ENCODE results near the gene RIBC2.

RIBC2 gene

DNA sequence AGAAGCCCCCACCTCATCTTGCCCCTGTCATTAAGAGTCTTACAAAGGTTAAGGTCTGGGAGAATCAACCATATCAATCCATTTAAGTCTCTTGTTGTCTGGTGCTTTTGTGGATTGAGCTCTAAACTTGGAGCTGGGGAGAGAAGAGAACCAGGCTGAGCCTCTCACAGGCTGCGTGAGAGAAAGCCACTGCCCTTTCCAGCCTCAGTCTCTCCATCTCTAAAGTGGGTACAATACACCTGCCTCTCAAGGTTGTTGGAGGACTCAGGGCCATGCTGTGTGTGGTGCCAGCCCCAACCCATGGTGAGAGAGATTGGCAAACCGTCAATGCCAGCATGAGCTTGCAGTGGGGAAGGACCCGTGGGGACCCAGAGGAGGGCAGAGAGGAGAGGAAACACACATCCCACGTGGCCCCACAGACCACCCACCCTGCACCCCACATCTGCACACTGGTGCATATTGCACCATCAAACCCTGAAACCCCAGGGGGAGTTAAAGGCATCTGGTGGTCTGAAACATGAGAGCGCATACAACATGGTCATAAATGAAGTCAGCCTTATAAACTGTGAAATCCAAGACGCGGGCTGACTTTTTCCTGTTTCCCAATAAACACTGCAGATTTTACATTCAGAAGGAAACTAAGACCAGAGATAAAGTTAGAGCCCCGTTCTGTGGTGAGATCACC, 61.7 kb downstream of the RIBC2 start:
- DNase-seq (ENCODE audit: low read depth in 3 of 3), result no peak

DNA sequence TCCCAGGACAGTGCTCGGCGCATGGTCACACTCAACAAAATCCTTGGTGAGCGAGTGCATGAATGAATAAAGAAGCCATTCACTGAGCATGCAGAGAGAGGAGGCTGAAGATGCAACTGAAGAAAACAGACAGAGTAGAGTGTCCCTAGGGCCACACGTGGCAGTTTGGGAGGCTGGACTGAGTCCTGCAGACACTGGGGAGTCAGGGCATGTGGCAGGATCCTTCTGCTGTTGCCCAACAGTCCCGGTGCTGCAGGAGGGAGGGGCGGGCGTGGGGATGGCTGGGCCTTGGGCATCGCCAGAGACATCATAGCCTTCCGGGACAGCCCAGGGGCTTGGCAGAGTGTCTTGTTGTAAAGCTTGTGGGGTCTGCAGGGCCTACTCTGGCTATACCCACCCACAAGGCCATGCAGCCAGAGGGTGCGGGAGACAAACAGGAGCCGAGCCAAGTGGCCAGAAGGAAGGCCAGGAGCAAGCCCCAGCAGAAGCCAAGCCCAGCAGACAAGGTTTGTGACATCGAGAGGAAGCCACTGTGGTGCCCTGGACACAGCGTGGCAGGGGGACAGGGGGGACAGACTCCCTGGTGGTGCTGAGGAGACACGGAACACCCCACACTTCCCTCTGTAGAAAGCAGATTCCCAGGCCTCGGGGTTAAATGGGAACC, 62.5 kb downstream of the RIBC2 start:
- no peak for DNase-seq (ENCODE audit: low read depth in 3 of 3)

DNA sequence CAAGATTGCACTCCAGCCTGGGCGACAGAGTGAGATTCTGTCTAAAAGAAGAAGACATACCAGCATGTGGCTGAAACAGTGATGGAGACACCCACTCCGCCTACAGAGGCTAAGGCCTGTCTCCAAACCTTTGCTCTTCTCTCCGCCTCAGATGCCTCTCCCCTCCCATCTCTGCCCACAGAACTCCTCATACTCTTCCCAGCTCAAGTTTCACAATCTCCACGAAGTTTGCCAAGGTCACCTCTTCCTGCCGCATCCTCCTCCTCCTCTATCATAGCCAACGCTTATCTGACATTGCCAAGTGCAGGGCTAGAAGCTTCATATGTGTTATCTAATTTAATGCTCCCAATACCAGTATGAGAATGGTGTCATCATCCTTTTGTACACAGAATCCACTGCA, 63.3 kb downstream of the RIBC2 start:
- no peak for DNase-seq (ENCODE audit: low read depth in 3 of 3)

DNA sequence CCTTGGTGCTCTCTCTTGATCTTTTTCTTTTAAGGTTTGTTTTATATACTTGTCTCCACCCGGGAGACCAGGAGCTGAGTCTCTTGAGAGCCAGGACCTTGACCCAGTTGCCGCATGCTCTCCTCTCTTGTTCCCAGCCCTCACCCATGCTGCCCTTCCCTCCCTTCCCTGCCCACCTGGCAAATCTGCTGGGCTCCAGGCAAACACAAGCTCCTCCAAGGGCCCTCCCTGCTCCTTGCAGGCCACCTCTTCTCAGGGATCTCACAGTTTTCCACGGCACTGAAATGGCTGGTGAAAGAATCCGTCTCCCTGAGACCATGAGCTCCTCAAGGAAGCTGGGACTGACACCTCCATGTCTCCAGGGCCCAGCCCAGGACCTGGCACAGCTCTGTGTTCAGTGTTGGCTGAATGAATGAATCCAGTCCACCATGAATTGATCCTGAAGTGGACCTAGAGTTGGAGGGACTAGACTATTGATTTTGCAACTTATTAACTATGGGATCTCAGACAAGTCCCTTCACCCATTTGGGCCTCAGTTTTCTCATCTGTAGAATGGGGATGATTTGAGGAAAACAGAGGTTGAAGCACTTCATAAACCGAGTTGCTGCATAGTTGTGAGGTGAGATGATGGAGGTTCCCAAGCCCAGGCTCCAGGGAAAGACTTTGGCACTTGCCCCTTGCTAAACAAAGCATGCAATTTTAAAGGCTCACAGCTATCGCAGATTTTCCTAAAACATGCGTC, 64.0 kb downstream of the RIBC2 start:
- no peak for DNase-seq (ENCODE audit: low read depth in 3 of 3)

DNA sequence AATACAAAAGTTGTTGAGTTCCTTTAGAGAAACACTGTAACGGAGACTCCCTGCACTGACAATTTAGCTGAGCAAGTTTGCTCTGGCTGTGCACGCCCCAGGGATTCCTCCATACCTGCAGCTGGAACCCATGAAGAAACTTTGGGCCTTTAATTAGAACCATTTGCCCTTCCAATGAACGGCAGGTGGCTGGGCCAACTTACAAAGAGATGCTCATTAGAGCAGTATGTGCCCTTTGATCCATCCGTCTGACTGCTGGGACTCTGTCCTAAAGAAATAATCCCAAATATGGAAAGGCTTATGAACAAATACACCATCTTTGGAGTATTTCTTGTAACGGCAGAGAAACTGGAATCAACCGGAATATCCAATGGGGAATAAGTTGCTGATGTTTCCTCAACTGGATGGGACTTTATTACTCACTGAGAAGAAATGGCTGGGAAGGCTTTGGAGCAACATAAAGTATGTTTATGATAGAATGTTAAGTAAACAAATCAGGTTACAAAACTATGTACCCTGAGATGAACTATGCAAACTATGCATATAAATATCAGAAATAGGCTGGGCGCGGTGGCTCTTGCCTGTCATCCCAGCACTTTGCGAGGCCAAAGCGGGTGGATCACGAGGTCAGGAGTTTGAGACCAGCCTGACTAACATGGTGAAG, 64.7 kb downstream of the RIBC2 start:
- DNase-seq (ENCODE audit: low read depth in 3 of 3), result no peak

DNA sequence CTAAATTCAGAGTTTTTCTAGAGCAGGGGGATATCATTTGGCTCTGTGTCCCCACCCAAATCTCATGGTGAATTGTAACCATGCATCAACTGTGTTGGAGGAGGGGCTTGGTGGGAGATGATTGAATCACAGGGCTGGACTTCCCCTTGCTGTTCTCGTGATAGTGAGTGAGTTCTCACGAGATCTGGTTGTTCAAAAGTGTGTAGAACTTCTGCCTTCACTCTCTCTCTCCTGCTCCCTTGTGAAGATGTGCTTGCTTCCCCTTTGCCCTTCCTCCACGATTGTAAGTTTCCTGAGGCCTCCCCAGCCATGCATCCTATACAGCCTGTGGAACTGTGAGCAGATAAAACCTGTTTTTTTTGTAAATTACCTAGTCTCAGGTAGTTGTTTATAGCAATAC, 67.2 kb downstream of the RIBC2 start:
- no peak for DNase-seq (ENCODE audit: low read depth in 3 of 3)

DNA sequence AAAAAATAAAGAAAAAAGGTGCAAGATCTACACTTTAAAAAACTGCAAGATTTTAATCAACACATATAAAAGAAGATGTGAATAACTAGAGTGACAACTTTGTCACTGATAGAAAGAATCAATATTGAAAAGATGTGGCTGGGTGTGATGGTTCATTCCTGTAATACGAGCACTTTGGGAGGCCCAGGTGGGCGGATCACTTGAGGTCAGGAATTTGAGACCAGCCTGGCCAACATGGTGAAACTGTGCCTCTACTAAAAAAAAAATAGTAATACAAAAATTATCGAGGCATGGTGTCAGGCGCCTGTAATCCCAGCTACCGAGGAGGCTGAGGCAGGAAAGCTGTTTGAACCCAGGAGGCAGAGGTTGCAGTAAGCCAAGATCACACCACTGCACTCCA, 68.2 kb downstream of the RIBC2 start:
- DNase-seq (ENCODE audit: low read depth in 3 of 3), result no peak

All from stimulated activated CD4-positive, alpha-beta T cell treated with anti-CD3 and anti-CD28 coated beads, TNF-alpha, amount 100 ng/mL, for 24 hours (primary cell).